ENCODE results near the gene ZNF804A.
"Not testable (repeated sequence)": the region's sequence is repeated elsewhere in the genome, so short reads cannot be mapped to it uniquely, and the experiment has no call there.

Gene ZNF804A

GRCh38 chr2:184879671-184880070 is 281.3 kb downstream of the ZNF804A start:
- no peak for DNase-seq (ENCODE audit: low read depth)
- no peak overlapping the region for H3K4me3 ChIP-seq (ENCODE audit: low read depth, low read length)
- TF ChIP-seq CTCF (IDR thresholded peaks at IDR 0.05; ENCODE audit: low read depth, low read length, missing control alignments) = no peak

GRCh38 chr2:184886585-184886984 is 288.3 kb downstream of the ZNF804A start:
- not testable (repeated sequence) for H3K4me3 ChIP-seq (ENCODE audit: low read depth, low read length); DNase-seq (ENCODE audit: low read depth)

GRCh38 chr2:184890311-184890710 is 292.0 kb downstream of the ZNF804A start:
- DNase-seq (ENCODE audit: low read depth) = no peak

GRCh38 chr2:184904991-184905390 is 306.7 kb downstream of the ZNF804A start:
- no peak for TF ChIP-seq CTCF (IDR thresholded peaks at IDR 0.05; ENCODE audit: low read depth, low read length, missing control alignments)
- DNase-seq (ENCODE audit: low read depth) = no peak
- H3K4me3 ChIP-seq (ENCODE audit: low read depth, low read length) = no peak overlapping the region

More at GRCh38 chr2:184890311-184890710, 292.0 kb downstream of the ZNF804A start:
- no peak for TF ChIP-seq CTCF (IDR thresholded peaks at IDR 0.05; ENCODE audit: low read depth, low read length, missing control alignments)
- H3K4me3 ChIP-seq (ENCODE audit: low read depth, low read length) = no peak overlapping the region

GRCh38 chr2:184906160-184906559 is 307.8 kb downstream of the ZNF804A start:
- no peak overlapping the region for H3K4me3 ChIP-seq (ENCODE audit: low read depth, low read length)
- no peak for DNase-seq (ENCODE audit: low read depth)
- TF ChIP-seq CTCF (IDR thresholded peaks at IDR 0.05; ENCODE audit: low read depth, low read length, missing control alignments) = no peak

GRCh38 chr2:184906709-184907108 is 308.4 kb downstream of the ZNF804A start:
- TF ChIP-seq CTCF (IDR thresholded peaks at IDR 0.05; ENCODE audit: low read depth, low read length, missing control alignments) = no peak
- H3K4me3 ChIP-seq (ENCODE audit: low read depth, low read length) = no peak overlapping the region
- no peak for DNase-seq (ENCODE audit: low read depth)

- no peak overlapping the region for H3K4me3 ChIP-seq (ENCODE audit: low read depth, low read length)
- TF ChIP-seq CTCF (IDR thresholded peaks at IDR 0.05; ENCODE audit: low read depth, low read length, missing control alignments) = no peak
- DNase-seq (ENCODE audit: low read depth) = no peak
Measured at GRCh38 chr2:184908966-184909365, 310.6 kb downstream of the ZNF804A start.

All from GM12864 (cell line).